Liver (tissue), 9 donors: ENCODE results near the gene B3GALT5. TPM values are rescaled to one million over a fixed set of nuclear protein-coding genes. Genes with fewer than 3 reads are reported as not detected.

ENCODE experiments used
- DNase-seq: peaks from one replicate; pipeline ENCODE4 v3.0.0-alpha.2; 2017; ENCODE audit warnings: low spot score
- H3K27ac ChIP-seq, 2 donors: one replicate each; pipeline ENCODE4 v1.7.0; 2013; ENCODE audit warnings: inconsistent platforms in 2 of 2, low read length in 2 of 2, control low read depth in 1 of 2, low read depth in 1 of 2, mild to moderate bottlenecking in 1 of 2
- H3K27me3 ChIP-seq, 4 donors: one replicate each; pipeline versions ENCODE4 v1.6.1 to v1.7.0; 2013; ENCODE audit warnings: low read length in 3 of 4, inconsistent platforms in 1 of 4, mild to moderate bottlenecking in 1 of 4, moderate library complexity in 1 of 4; ENCODE audit not compliant: control insufficient read depth in 4 of 4, insufficient read depth in 4 of 4
- H3K36me3 ChIP-seq, 4 donors: one replicate each; pipeline versions ENCODE4 v1.6.1 to v1.7.0; 2013; ENCODE audit warnings: low read length in 3 of 4, mild to moderate bottlenecking in 3 of 4, low read depth in 1 of 4, moderate library complexity in 1 of 4; ENCODE audit not compliant: control insufficient read depth in 4 of 4, insufficient read depth in 3 of 4
- H3K4me1 ChIP-seq, 4 donors: one replicate each; pipeline versions ENCODE4 v1.6.1 to v1.7.0; 2013; ENCODE audit warnings: low read length in 3 of 4, mild to moderate bottlenecking in 3 of 4, moderate library complexity in 1 of 4; ENCODE audit not compliant: control insufficient read depth in 4 of 4, insufficient read depth in 4 of 4
- H3K4me3 ChIP-seq, 3 donors: one replicate each; pipeline versions ENCODE4 v1.6.1 to v1.7.0; 2013; ENCODE audit warnings: low read length in 3 of 3, control low read depth in 1 of 3, low read depth in 1 of 3, mild to moderate bottlenecking in 1 of 3
- H3K9ac ChIP-seq, 2 donors: one replicate each; pipeline ENCODE4 v1.7.0; 2013; ENCODE audit warnings: low read length in 2 of 2, mild to moderate bottlenecking in 2 of 2, moderate library complexity in 2 of 2, control low read depth in 1 of 2, low read depth in 1 of 2
- H3K9me3 ChIP-seq, 4 donors: one replicate each; pipeline versions ENCODE4 v1.6.1 to v1.7.0; 2013; ENCODE audit warnings: low read length in 3 of 4; ENCODE audit not compliant: control insufficient read depth in 4 of 4
- ATF3 ChIP-seq: IDR thresholded peaks from 2 replicates; pipeline ENCODE4 v1.6.1; 2016; ENCODE audit warnings: antibody characterized with exemption
- CTCF ChIP-seq: fragments of 150-350 bp; IDR thresholded peaks from 2 replicates; pipeline ENCODE4 v1.5.1; 2017; ENCODE audit warnings: improper control_type of control experiment, low read depth, low read length; ENCODE audit not compliant: missing input control
- EGR1 ChIP-seq, 2 donors: IDR thresholded peaks; 2 replicates each; pipeline ENCODE4 v1.6.1; 2016 to 2018; ENCODE audit warnings: antibody characterized with exemption in 2 of 2, low read depth in 2 of 2
- FOXA1 ChIP-seq: IDR thresholded peaks from 2 replicates; pipeline ENCODE4 v1.6.1; 2016; ENCODE audit warnings: antibody characterized with exemption
- FOXA2 ChIP-seq: IDR thresholded peaks from 2 replicates; pipeline ENCODE4 v1.6.1; 2016; ENCODE audit warnings: antibody characterized with exemption
- GABPA ChIP-seq, 2 donors: IDR thresholded peaks in 1 of 2; conservative IDR thresholded peaks in 1 of 2; 2 replicates each; pipeline ENCODE4 v1.6.1; 2016; ENCODE audit warnings: antibody characterized with exemption in 2 of 2, mild to moderate bottlenecking in 1 of 2, moderate library complexity in 1 of 2
- HNF4A ChIP-seq, 2 donors: conservative IDR thresholded peaks; 2 replicates each; pipeline ENCODE4 v1.6.1; 2016; ENCODE audit warnings: antibody characterized with exemption in 2 of 2, mild to moderate bottlenecking in 2 of 2
- HNF4G ChIP-seq: IDR thresholded peaks from 2 replicates; pipeline ENCODE4 v1.6.1; 2016; ENCODE audit warnings: antibody characterized with exemption
- JUND ChIP-seq, 2 donors: IDR thresholded peaks; 2 replicates each; pipeline ENCODE4 v1.6.1; 2016; ENCODE audit warnings: antibody characterized with exemption in 2 of 2
- MAX ChIP-seq: IDR thresholded peaks from 2 replicates; pipeline ENCODE4 v1.6.1; 2016; ENCODE audit warnings: antibody characterized with exemption
- NR2F2 ChIP-seq: IDR thresholded peaks from 2 replicates; pipeline ENCODE4 v1.6.1; 2016; ENCODE audit warnings: antibody characterized with exemption
- RAD21 ChIP-seq, 2 donors: IDR thresholded peaks; 2 replicates each; pipeline ENCODE4 v1.6.1; 2016; ENCODE audit warnings: antibody characterized with exemption in 2 of 2, mild to moderate bottlenecking in 2 of 2
- REST ChIP-seq: IDR thresholded peaks from 2 replicates; pipeline ENCODE4 v1.6.1; 2016; ENCODE audit warnings: antibody characterized with exemption, mild to moderate bottlenecking
- RXRA ChIP-seq, 2 donors: IDR thresholded peaks; 2 replicates each; pipeline ENCODE4 v1.6.1; 2017 to 2018; ENCODE audit warnings: antibody characterized with exemption in 2 of 2, mild to moderate bottlenecking in 1 of 2
- SP1 ChIP-seq: IDR thresholded peaks from 2 replicates; pipeline ENCODE4 v1.6.1; 2018; ENCODE audit warnings: antibody characterized with exemption, mild to moderate bottlenecking
- TAF1 ChIP-seq: conservative IDR thresholded peaks from 2 replicates; pipeline ENCODE4 v1.6.1; 2016; ENCODE audit warnings: antibody characterized with exemption, mild to moderate bottlenecking
- YY1 ChIP-seq: IDR thresholded peaks from 2 replicates; pipeline ENCODE4 v1.6.1; 2016; ENCODE audit warnings: antibody characterized with exemption, mild to moderate bottlenecking
- ZBTB33 ChIP-seq: IDR thresholded peaks from 2 replicates; pipeline ENCODE4 v1.6.1; 2016; ENCODE audit warnings: antibody characterized with exemption
- WGBS: extraction: QIAGEN DNeasy Blood & Tissue Kit; methylation state at CpG from one replicate; pipeline ENCODE4 v1.1.7; 2013; 5-methylcytosine and 5-hydroxymethylcytosine counted together
- polyA plus RNA-seq, 2 donors: library from polyadenylated mRNA; stranded (reverse) in 1 of 2; unstranded in 1 of 2; fragments of 200-250 nt in 1 of 2; fragments of >200 nt in 1 of 2; fragmentation: Nextera tagmentation in 1 of 2; extraction: Ambion mirVana in 1 of 2; gene quantifications; one replicate each; pipeline versions ENCODE4 v1.2.1 to v1.2.3, GENCODE V29; 2013 to 2015
- total RNA-seq, 2 donors: library from RNA; depleted of rRNA; stranded (reverse); fragments of >200 nt; gene quantifications; one replicate each; pipeline ENCODE4 v1.2.3, GENCODE V29; 2014
- donor health status: healthy.
- donor health status: healthy.
- donor health status: healthy.
- donor health status: healthy.
- donor health status: healthy.

Gene B3GALT5
- total and polyA plus RNA-seq, 4 donors = 0.05 to 0.33 (median 0.10) TPM

GRCh38 chr21:39645331-39645730, 32.6 kb downstream of the B3GALT5 start (continued):
- no peak for TF ChIP-seq FOXA1
- TF ChIP-seq NR2F2 = no peak
- no peak for TF ChIP-seq SP1
- no peak for TF ChIP-seq FOXA2

GRCh38 chr21:39647476-39647875, 34.7 kb downstream of the B3GALT5 start:
- no peaks in the 10 kb centered on the region for H3K36me3 ChIP-seq
- H3K27ac ChIP-seq = no peak overlapping the region
- DNase-seq = no peak
- 76% methylated on average over 6 of the region's 6 CpGs for WGBS
- no peak overlapping the region for H3K4me3 ChIP-seq
- no peaks in the 10 kb centered on the region for H3K9me3 ChIP-seq
- H3K4me1 ChIP-seq = no peaks in the 10 kb centered on the region
- H3K27me3 ChIP-seq = peaks cover 0 to 3% (median under 1%) of the 10 kb centered on the region in 4 donors
- H3K9ac ChIP-seq = no peak overlapping the region
- TF ChIP-seq FOXA1 (no peak), HNF4G (no peak), NR2F2 (no peak), CTCF (no peak), ATF3 (no peak), RAD21 (IDR thresholded peaks at IDR 0.05) (no peak), GABPA (IDR thresholded peaks at IDR 0.05 in 1 of 2, conservative IDR thresholded peaks at IDR 0.05 in 1 of 2) (no peak), FOXA2 (no peak), EGR1 (IDR thresholded peaks at IDR 0.05; ENCODE audit: low read depth in 2 of 2) (no peak), ZBTB33 (no peak), MAX (no peak), YY1 (no peak), JUND (IDR thresholded peaks at IDR 0.05) (no peak), TAF1 (no peak)

- DNase-seq = no peak
- 75% methylated on average over 6 of the region's 6 CpGs for WGBS
- H3K27me3 ChIP-seq = peaks cover 0 to 3% (median under 1%) of the 10 kb centered on the region in 4 donors
- H3K27ac ChIP-seq = no peak overlapping the region
- TF ChIP-seq MAX = no peak
- TF ChIP-seq FOXA2 = no peak
- no peak for TF ChIP-seq JUND (IDR thresholded peaks at IDR 0.05)
- no peak for TF ChIP-seq HNF4G
- TF ChIP-seq RXRA (IDR thresholded peaks at IDR 0.05) = no peak
- TF ChIP-seq SP1 = no peak
- no peak for TF ChIP-seq ZBTB33
- no peak for TF ChIP-seq NR2F2
- TF ChIP-seq HNF4A (conservative IDR thresholded peaks at IDR 0.05) = no peak
- no peak for TF ChIP-seq EGR1 (IDR thresholded peaks at IDR 0.05; ENCODE audit: low read depth in 2 of 2)
- TF ChIP-seq REST = no peak
- TF ChIP-seq CTCF = no peak
- no peaks in the 10 kb centered on the region for H3K4me1 ChIP-seq
- H3K9ac ChIP-seq = no peak overlapping the region
- no peak overlapping the region for H3K4me3 ChIP-seq
- H3K9me3 ChIP-seq = peaks cover under 1 to 7% (median 3%) of the 10 kb centered on the region in 4 donors
- no peaks in the 10 kb centered on the region for H3K36me3 ChIP-seq
Observed at GRCh38 chr21:39648879-39649278, 36.1 kb downstream of the B3GALT5 start.
